Psoas muscle (tissue), 8 donors: Measurements from ENCODE around the gene BTBD9. TPM values are rescaled to one million over a fixed set of nuclear protein-coding genes. Genes with fewer than 3 reads are reported as not detected.

Experiments used
- ATAC-seq, 4 donors: fragments of 200-7000 bp; cut with Tn5 transposase; one replicate each; pipeline ENCODE4 v1.9.1; 2020; ENCODE audit warnings: moderate library complexity in 3 of 4, mild to moderate bottlenecking in 2 of 4
- DNase-seq, 2 donors: peaks; one replicate each; pipeline ENCODE4 v3.0.0-alpha.2; 2020
- H3K27ac ChIP-seq: fragments of 200-600 bp; one replicate; pipeline ENCODE4 v1.8.0; 2022
- H3K27me3 ChIP-seq, 3 donors: fragments of 200-600 bp in 1 of 3; one replicate each; pipeline versions ENCODE4 v1.6.1 to v1.8.0; 2013 to 2022; ENCODE audit warnings: low read length in 2 of 3, mild to moderate bottlenecking in 2 of 3, moderate library complexity in 1 of 3; ENCODE audit not compliant: insufficient read depth in 3 of 3
- H3K36me3 ChIP-seq, 2 donors: fragments of 200-600 bp in 1 of 2; one replicate each; pipeline versions ENCODE4 v1.6.1 to v1.8.0; 2013 to 2022; ENCODE audit warnings: low read depth in 1 of 2, mild to moderate bottlenecking in 1 of 2, moderate library complexity in 1 of 2; ENCODE audit not compliant: insufficient read depth in 1 of 2
- H3K4me1 ChIP-seq: fragments of 200-600 bp; one replicate; pipeline ENCODE4 v1.8.0; 2022
- H3K4me3 ChIP-seq: fragments of 200-600 bp; one replicate; pipeline ENCODE4 v1.8.0; 2022; ENCODE audit warnings: mild to moderate bottlenecking
- H3K9me3 ChIP-seq: fragments of 200-600 bp; one replicate; pipeline ENCODE4 v1.8.0; 2022
- WGBS, 3 donors: extraction: QIAGEN DNeasy Blood & Tissue Kit; methylation state at CpG; one replicate each; pipeline versions ENCODE4 v1.1.6 to v1.1.7; 2013; 5-methylcytosine and 5-hydroxymethylcytosine counted together
- intact Hi-C, 2 donors: fragments of 100-400 bp; cut with DNase I; formaldehyde crosslinking; loops; one replicate each; pipeline versions ENCODE4 v1.11.0 to v1.14.2; 2022
- polyA plus RNA-seq, 3 donors: library from polyadenylated mRNA; stranded (reverse); fragments of 200-250 nt; gene quantifications; one replicate each; pipeline ENCODE4 v1.2.3, GENCODE V29; 2013
- total RNA-seq, 4 donors: library from RNA; stranded (reverse); fragmentation: NEBNext Ultra II Directional in 2 of 4; extraction: Animal tissue kit (Norgen Biotek cat#: 25700) in 2 of 4; gene quantifications; one replicate each; pipeline versions ENCODE4 v1.2.1 to v1.2.4, GENCODE V29; 2021 to 2023
- TF ChIP-seq, protein P1 (sequence below): fragments of 200-600 bp; IDR thresholded peaks from one replicate; pipeline ENCODE4 v1.8.0; 2022; ENCODE audit warnings: antibody characterized with exemption
- donor health status: healthy with polysubstance abuse.
- donor health status: DM: no; HTN: no; CAD: no; lungs with moderate emphysema.
- donor health status: Bipolar disorder and iron deficiency.
- donor health status: healthy.
- donor health status: DM: yes; HTN: yes; CAD: no.
- donor health status: DM: no; HTN: no; CAD: no.
- donor health status: DM: no; HTN: no; CAD: no.
- donor health status: DM: yes; HTN: yes; CAD: no.

The BTBD9 gene
- total and polyA plus RNA-seq, 7 donors = 2.3 to 10.9 (median 8.4) TPM

- no peak overlapping the region for H3K27ac ChIP-seq
- no peak overlapping the region for H3K4me3 ChIP-seq
- DNase-seq (no peak), ATAC-seq (no peak)
- 81 to 91% (median 89%) methylated on average over 2 of the region's 2 CpGs for WGBS, 3 donors
- TF ChIP-seq, protein P1, sequence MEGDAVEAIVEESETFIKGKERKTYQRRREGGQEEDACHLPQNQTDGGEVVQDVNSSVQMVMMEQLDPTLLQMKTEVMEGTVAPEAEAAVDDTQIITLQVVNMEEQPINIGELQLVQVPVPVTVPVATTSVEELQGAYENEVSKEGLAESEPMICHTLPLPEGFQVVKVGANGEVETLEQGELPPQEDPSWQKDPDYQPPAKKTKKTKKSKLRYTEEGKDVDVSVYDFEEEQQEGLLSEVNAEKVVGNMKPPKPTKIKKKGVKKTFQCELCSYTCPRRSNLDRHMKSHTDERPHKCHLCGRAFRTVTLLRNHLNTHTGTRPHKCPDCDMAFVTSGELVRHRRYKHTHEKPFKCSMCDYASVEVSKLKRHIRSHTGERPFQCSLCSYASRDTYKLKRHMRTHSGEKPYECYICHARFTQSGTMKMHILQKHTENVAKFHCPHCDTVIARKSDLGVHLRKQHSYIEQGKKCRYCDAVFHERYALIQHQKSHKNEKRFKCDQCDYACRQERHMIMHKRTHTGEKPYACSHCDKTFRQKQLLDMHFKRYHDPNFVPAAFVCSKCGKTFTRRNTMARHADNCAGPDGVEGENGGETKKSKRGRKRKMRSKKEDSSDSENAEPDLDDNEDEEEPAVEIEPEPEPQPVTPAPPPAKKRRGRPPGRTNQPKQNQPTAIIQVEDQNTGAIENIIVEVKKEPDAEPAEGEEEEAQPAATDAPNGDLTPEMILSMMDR = no peak
- intact Hi-C loops = no loop called here
- H3K4me1 ChIP-seq = no peaks in the 10 kb centered on the region
- peaks cover 0 to 14% of the 10 kb centered on the region in 2 donors for H3K36me3 ChIP-seq
- no peaks in the 10 kb centered on the region for H3K27me3 ChIP-seq
- H3K9me3 ChIP-seq = no peaks in the 10 kb centered on the region
These were observed 55.0 kb downstream of the BTBD9 start for GRCh38 chr6:38584731-38585130.

GRCh38 chr6:38583523-38583922 is 56.2 kb downstream of the BTBD9 start:
- peaks cover 0 to 16% of the 10 kb centered on the region in 2 donors for H3K36me3 ChIP-seq
- H3K27me3 ChIP-seq = no peaks in the 10 kb centered on the region
- WGBS, 3 donors = 88 to 97% (median 92%) methylated on average over 1 of the region's 1 CpG
- ATAC-seq (no peak), DNase-seq (no peak)
- no peaks in the 10 kb centered on the region for H3K9me3 ChIP-seq
- H3K4me3 ChIP-seq = no peak overlapping the region
- H3K27ac ChIP-seq = no peak overlapping the region
- TF ChIP-seq, protein P1 = no peak
- intact Hi-C loops = no loop called here
- H3K4me1 ChIP-seq = no peaks in the 10 kb centered on the region

- Histone ChIP-seq H3K4me3 (no peak overlapping the region), H3K27me3 (no peaks in the 10 kb centered on the region), H3K9me3 (no peaks in the 10 kb centered on the region), H3K27ac (no peak overlapping the region), H3K36me3 (peaks cover 7 to 23% of the 10 kb centered on the region in 2 donors), H3K4me1 (no peaks in the 10 kb centered on the region)
- intact Hi-C loops = no loop called here
- TF ChIP-seq, protein P1 = no peak
- WGBS, 3 donors = 97 to 99% (median 97%) methylated on average over 6 of the region's 6 CpGs
- ATAC-seq = no peak
- DNase-seq = no peak
These were observed 59.7 kb downstream of the BTBD9 start for GRCh38 chr6:38580030-38580429.

GRCh38 chr6:38579010-38579628 is 60.6 kb downstream of the BTBD9 start:
- H3K27ac ChIP-seq = no peak overlapping the region
- no peaks in the 10 kb centered on the region for H3K9me3 ChIP-seq
- intact Hi-C loops = no loop called here
- no peaks in the 10 kb centered on the region for H3K4me1 ChIP-seq
- TF ChIP-seq, protein P1 = no peak
- H3K27me3 ChIP-seq = no peaks in the 10 kb centered on the region
- peaks cover 7 to 18% of the 10 kb centered on the region in 2 donors for H3K36me3 ChIP-seq
- no peak for ATAC-seq
- no peak overlapping the region for H3K4me3 ChIP-seq
- no peak for DNase-seq

DNA sequence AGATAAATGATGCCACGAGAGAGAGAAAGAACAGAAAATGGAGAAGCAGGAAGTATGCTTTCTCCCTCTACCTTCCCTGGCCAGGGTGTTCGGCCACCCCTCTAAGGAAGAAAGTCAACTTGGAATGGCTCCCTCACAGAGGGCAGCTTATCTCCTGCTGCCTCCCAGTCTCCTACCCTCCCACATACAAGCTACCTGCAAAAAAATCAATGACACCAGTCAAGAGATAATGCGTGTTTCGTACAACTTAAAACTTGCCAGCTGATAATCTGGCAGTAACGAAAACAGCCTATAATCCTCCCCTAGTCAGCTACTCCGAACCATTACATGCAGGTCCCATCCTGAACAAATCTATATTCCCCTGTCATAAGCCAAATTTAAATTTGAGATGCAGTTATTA is 61.7 kb downstream of the BTBD9 start:
- ATAC-seq = no peak
- intact Hi-C loops = no loop called here
- WGBS, 3 donors = 77 to 87% (median 81%) methylated on average over 6 of the region's 6 CpGs

More for the DNA sequence above, 61.7 kb downstream of the BTBD9 start:
- no peaks in the 10 kb centered on the region for H3K27me3 ChIP-seq
- DNase-seq = no peak
- H3K27ac ChIP-seq = no peak overlapping the region
- H3K4me1 ChIP-seq = no peaks in the 10 kb centered on the region
- H3K4me3 ChIP-seq = no peak overlapping the region
- no peaks in the 10 kb centered on the region for H3K9me3 ChIP-seq
- TF ChIP-seq, protein P1 = no peak
- peaks cover 7 to 18% of the 10 kb centered on the region in 2 donors for H3K36me3 ChIP-seq
